Stimulated activated CD8-positive, alpha-beta memory T cell treated with anti-CD3 and anti-CD28 coated beads, Interleukin-7, amount 100 ng/mL, for 4 hours (primary cell): ENCODE measurements around the gene DPF1.
A peak's percentile ranks its signal among the peaks of the same experiment; 100 is the strongest.
"Not testable (repeated sequence)": the region's sequence is repeated elsewhere in the genome, so short reads cannot be mapped to it uniquely, and the experiment has no call there.

Experiments
- DNase-seq, 2 donors: peaks; one replicate each; pipeline ENCODE4 v3.0.0-alpha.2; 2020; ENCODE audit warnings: low read depth in 2 of 2

DPF1 gene

GRCh38 chr19:38250821-38251563 lies 27.0 kb upstream of the DPF1 start:
- no peak for DNase-seq

- no peak for DNase-seq
Measured at GRCh38 chr19:38250428-38250820, 26.4 kb upstream of the DPF1 start.

GRCh38 chr19:38248421-38248820 lies 24.4 kb upstream of the DPF1 start:
- DNase-seq = no peak

- DNase-seq = no peak
Measured at GRCh38 chr19:38247734-38248268, 23.8 kb upstream of the DPF1 start.

- no peak for DNase-seq
Measured at GRCh38 chr19:38247126-38247525, 23.1 kb upstream of the DPF1 start.

GRCh38 chr19:38245826-38246498 lies 21.9 kb upstream of the DPF1 start:
- DNase-seq = no peak

GRCh38 chr19:38243279-38243673 lies 19.3 kb upstream of the DPF1 start:
- no peak for DNase-seq

GRCh38 chr19:38239816-38240215 lies 15.8 kb upstream of the DPF1 start:
- DNase-seq = no peak

GRCh38 chr19:38234615-38235014 lies 10.6 kb upstream of the DPF1 start:
- DNase-seq = no peak

- DNase-seq = peak; percentile 42 to 50
Measured at GRCh38 chr19:38233740-38234251, 9.8 kb upstream of the DPF1 start.

- no peak for DNase-seq
Measured at GRCh38 chr19:38231918-38232317, 7.9 kb upstream of the DPF1 start.

GRCh38 chr19:38230506-38231133 lies 6.6 kb upstream of the DPF1 start:
- DNase-seq = not testable (repeated sequence)

GRCh38 chr19:38229585-38230073 lies 5.6 kb upstream of the DPF1 start:
- peak; percentile 18 to 41 for DNase-seq

- DNase-seq = no peak
Measured at GRCh38 chr19:38228491-38229439, 4.7 kb upstream of the DPF1 start.

- no peak for DNase-seq
Measured at GRCh38 chr19:38228005-38228377, 4.0 kb upstream of the DPF1 start.

- no peak for DNase-seq
Measured at GRCh38 chr19:38227287-38228004, 3.4 kb upstream of the DPF1 start.

- DNase-seq = not testable (repeated sequence)
Measured at GRCh38 chr19:38224863-38225218, 819 bp upstream of the DPF1 start.

GRCh38 chr19:38223617-38224013 lies 407 bp downstream of the DPF1 start:
- no peak for DNase-seq

- DNase-seq = no peak
Measured at GRCh38 chr19:38223119-38223523, 901 bp downstream of the DPF1 start.
